Suppressor macrophage treated with lipopolysaccharide for 4 hours (primary cell): Measurements from ENCODE around the gene ITIH6.

Source experiments
- DNase-seq: peaks from one replicate; pipeline ENCODE4 v3.0.0-alpha.2; 2020

ITIH6 gene

DNA sequence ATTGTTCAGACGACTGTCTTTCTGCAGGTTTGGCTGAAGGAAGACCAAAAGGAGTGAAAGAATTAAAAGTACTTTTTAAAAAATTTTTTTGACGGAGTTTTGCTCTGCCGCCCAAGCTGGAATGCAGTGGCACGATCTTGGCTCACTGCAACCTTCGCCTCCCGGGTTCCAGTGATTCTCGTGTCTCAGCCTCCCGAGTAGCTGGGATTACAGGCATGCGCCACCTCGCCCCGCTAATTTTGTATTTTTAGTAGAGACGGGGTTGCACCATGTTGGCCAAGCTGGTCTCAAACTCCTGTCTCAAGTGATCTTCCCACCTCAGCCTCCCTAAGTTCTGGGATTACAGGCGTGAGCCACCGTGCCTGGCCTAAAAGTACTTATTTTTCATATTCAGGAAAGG, 86.3 kb downstream of the ITIH6 start:
- no peak for DNase-seq

DNA sequence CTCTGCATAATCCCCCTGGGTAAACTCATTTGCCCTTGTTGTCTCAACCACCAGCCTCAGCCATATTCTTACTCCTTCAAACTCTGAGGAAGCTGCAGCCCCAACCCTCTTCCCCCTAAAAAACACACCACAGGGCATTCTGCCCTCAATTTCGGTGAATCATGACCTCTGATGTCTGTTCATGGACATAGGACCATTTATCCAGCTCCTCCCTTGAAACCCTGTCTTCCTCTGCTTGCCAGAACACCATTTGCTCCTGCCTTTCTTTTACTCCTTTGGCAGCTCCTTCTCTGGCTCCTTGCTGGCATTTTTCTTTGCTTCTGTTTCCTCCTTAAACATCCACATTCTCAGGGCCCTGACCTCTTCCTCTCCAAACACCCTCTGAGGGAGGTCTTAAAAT, 87.1 kb downstream of the ITIH6 start:
- DNase-seq = no peak

DNA sequence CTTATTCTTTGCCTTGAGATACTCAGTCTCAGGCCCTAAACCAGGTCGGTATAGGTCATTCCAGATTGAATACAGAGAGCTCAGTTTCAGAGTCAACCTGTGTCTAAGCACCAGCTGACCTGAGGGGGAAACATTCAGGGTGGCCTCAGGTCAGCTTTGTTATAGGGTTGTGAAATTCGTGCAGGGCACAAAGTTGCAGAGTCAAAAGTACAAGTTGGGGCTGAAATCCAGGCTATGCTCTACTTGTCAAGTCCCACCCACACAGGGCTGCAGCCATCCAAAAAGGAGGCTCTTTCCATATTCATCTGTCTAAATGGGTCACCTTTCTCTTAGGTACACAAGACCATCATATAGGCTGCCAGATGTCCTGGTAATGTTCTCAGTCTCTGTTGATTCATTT, 89.7 kb downstream of the ITIH6 start:
- DNase-seq = no peak
